Ishikawa (cell line): ENCODE results near the gene ATP6V1G3.

Experiments
- CEBPB ChIP-seq: IDR thresholded peaks from 2 replicates; pipeline ENCODE4 v1.6.1; 2012
- CREB1 ChIP-seq: IDR thresholded peaks from 2 replicates; pipeline ENCODE4 v1.6.1; 2012; ENCODE audit warnings: low read depth
- EGR1 ChIP-seq: IDR thresholded peaks from 2 replicates; pipeline ENCODE4 v1.6.1; 2012
- EP300 ChIP-seq: IDR thresholded peaks from 2 replicates; pipeline ENCODE4 v1.6.1; 2012; ENCODE audit warnings: borderline replicate concordance
- FOXM1 ChIP-seq: IDR thresholded peaks from 2 replicates; pipeline ENCODE4 v1.6.1; 2012; ENCODE audit warnings: low read depth, borderline replicate concordance
- NFIC ChIP-seq: IDR thresholded peaks from 2 replicates; pipeline ENCODE4 v1.6.1; 2012
- RAD21 ChIP-seq: IDR thresholded peaks from 2 replicates; pipeline ENCODE4 v1.6.1; 2012; ENCODE audit warnings: low read depth
- TAF1 ChIP-seq: IDR thresholded peaks from 2 replicates; pipeline ENCODE4 v1.6.1; 2012; ENCODE audit warnings: low read depth, mild to moderate bottlenecking
- TEAD4 ChIP-seq: IDR thresholded peaks from 2 replicates; pipeline ENCODE4 v1.6.1; 2012
- YY1 ChIP-seq: IDR thresholded peaks from 2 replicates; pipeline ENCODE4 v1.6.1; 2012; ENCODE audit warnings: low read depth
- ZBTB7A ChIP-seq: IDR thresholded peaks from 2 replicates; pipeline ENCODE4 v1.6.1; 2012; ENCODE audit warnings: low read depth
- TF ChIP-seq, protein P1 (sequence below): IDR thresholded peaks from 2 replicates; pipeline ENCODE4 v1.6.1; 2012; ENCODE audit warnings: low read depth, mild to moderate bottlenecking
- TF ChIP-seq, protein P2 (sequence below): IDR thresholded peaks from 2 replicates; pipeline ENCODE4 v1.6.1; 2012

DNA sequence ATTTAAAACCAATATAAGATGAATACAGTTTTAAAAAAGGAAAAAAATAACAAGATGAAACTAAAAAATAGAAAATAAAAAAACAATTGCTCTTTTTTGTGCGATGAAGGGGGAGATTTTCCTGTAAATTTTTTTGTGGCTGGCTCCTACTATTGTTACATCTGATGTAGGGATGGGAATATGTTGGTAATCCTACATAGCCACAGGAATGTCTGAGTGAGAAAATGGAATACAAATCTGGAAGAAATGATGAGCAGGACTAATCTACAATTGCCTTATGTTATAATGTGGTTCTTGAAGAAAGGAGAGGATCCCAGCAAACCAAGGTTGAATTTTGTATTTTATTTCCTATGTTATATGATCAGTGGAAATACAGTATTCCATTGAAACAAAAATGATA, 40.9 kb downstream of the ATP6V1G3 start:
- TF ChIP-seq ZBTB7A (no peak), FOXM1 (no peak), YY1 (no peak), RAD21 (no peak), TAF1 (no peak), TEAD4 (no peak), CEBPB (no peak), EGR1 (no peak), CREB1 (no peak), EP300 (no peak), NFIC (no peak)
- TF ChIP-seq, protein P1, sequence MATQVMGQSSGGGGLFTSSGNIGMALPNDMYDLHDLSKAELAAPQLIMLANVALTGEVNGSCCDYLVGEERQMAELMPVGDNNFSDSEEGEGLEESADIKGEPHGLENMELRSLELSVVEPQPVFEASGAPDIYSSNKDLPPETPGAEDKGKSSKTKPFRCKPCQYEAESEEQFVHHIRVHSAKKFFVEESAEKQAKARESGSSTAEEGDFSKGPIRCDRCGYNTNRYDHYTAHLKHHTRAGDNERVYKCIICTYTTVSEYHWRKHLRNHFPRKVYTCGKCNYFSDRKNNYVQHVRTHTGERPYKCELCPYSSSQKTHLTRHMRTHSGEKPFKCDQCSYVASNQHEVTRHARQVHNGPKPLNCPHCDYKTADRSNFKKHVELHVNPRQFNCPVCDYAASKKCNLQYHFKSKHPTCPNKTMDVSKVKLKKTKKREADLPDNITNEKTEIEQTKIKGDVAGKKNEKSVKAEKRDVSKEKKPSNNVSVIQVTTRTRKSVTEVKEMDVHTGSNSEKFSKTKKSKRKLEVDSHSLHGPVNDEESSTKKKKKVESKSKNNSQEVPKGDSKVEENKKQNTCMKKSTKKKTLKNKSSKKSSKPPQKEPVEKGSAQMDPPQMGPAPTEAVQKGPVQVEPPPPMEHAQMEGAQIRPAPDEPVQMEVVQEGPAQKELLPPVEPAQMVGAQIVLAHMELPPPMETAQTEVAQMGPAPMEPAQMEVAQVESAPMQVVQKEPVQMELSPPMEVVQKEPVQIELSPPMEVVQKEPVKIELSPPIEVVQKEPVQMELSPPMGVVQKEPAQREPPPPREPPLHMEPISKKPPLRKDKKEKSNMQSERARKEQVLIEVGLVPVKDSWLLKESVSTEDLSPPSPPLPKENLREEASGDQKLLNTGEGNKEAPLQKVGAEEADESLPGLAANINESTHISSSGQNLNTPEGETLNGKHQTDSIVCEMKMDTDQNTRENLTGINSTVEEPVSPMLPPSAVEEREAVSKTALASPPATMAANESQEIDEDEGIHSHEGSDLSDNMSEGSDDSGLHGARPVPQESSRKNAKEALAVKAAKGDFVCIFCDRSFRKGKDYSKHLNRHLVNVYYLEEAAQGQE: no peak
- TF ChIP-seq, protein P2, sequence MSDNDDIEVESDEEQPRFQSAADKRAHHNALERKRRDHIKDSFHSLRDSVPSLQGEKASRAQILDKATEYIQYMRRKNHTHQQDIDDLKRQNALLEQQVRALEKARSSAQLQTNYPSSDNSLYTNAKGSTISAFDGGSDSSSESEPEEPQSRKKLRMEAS: no peak
